22Rv1 (cell line): Measurements from ENCODE around the gene HNRNPA3.

Source experiments
- H3K27ac ChIP-seq: fragments of 450-650 bp; 2 replicates; pipeline ENCODE4 v1.5.1; 2017
- CTCF ChIP-seq: fragments of 450-650 bp; IDR thresholded peaks from 2 replicates; pipeline ENCODE4 v1.5.1; 2017; ENCODE audit warnings: mild to moderate bottlenecking
- ZFX ChIP-seq: fragments of 450-650 bp; IDR thresholded peaks from 2 replicates; pipeline ENCODE4 v1.6.1; 2017; ENCODE audit warnings: antibody characterized with exemption, borderline replicate concordance

Gene HNRNPA3

GRCh38 chr2:177260379-177260778 lies 47.8 kb downstream of the HNRNPA3 start:
- no peak for TF ChIP-seq ZFX
- no peak for TF ChIP-seq CTCF
- no peak overlapping the region for H3K27ac ChIP-seq

DNA sequence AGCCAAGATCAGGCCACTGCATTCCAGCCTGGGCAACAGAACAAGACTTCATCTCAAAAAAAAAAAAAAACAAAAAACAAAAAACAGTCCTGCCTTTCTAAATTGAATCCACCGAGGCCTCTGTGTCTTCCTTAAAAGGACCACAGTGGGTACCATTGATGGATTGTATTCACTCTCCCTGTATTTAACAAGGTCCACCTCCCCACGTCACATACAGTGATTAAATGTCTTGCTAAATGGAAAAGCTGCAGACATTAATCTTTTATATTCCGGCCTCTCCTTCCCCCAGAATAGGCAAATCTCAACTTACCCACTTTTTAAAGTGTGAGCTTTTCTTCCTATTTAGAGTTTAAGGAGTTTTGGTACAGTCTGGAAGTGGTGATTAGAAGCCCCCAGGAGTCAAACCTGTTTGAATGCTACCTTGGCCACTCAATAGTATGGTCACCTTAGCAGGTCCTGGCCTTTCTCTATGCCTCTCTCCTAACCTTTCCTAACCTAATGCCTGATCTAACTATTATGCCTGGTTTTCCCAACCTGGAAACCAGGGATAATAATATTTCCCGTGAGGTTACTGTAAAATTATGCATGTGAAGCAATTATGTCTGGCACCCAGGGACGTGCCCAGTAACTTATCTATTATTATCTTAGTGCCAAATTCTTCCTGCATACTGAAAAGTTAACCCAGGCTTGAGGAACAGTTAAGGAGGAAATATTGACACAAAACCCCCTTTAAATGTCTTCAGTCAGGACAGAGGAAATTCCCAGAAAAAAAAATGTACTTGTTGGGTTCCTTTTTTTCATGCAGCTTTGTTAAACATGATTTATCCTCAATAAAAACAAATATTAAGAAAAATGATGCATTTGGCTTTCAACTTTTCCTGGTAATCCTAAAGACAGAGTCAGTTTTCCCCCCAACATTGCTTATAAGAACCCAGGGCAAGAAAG lies 48.8 kb downstream of the HNRNPA3 start:
- no peak for TF ChIP-seq ZFX
- no peak for TF ChIP-seq CTCF
- H3K27ac ChIP-seq = no peak overlapping the region

- no peak for TF ChIP-seq ZFX
- H3K27ac ChIP-seq = no peak overlapping the region
These were observed 49.5 kb downstream of the HNRNPA3 start for GRCh38 chr2:177262092-177262491.

GRCh38 chr2:177262958-177263450 lies 50.4 kb downstream of the HNRNPA3 start:
- peak overlapping the region; percentile 90 for H3K27ac ChIP-seq
- no peak for TF ChIP-seq CTCF
- TF ChIP-seq ZFX = no peak

- peak overlapping the region; percentile 90 for H3K27ac ChIP-seq
- no peak for TF ChIP-seq ZFX
- TF ChIP-seq CTCF = peak; percentile 74
These were observed 51.0 kb downstream of the HNRNPA3 start for GRCh38 chr2:177263451-177264208.

GRCh38 chr2:177264209-177264692 lies 51.7 kb downstream of the HNRNPA3 start:
- H3K27ac ChIP-seq = peak overlapping the region; percentile 90
- no peak for TF ChIP-seq ZFX
- no peak for TF ChIP-seq CTCF

- TF ChIP-seq CTCF = peak; percentile 25
- TF ChIP-seq ZFX = no peak
These were observed 52.3 kb downstream of the HNRNPA3 start, which contains the start of gene NFE2L2 for GRCh38 chr2:177264693-177265587. NFE2L2 (minus strand) TSS chr2:177264727; CDS start chr2:177264576, 151 bp downstream.

More at GRCh38 chr2:177264693-177265587, 52.3 kb downstream of the HNRNPA3 start, which contains the start of gene NFE2L2:
- peak within 1 kb of the TSS; percentile 90 for H3K27ac ChIP-seq
